Activated effector memory CD4-positive, alpha-beta T cell treated with Interleukin-2 at 50 U/mL for 16 hours (primary cell): Measurements from ENCODE around the gene ZRANB3.
"Not testable (repeated sequence)": the region's sequence is repeated elsewhere in the genome, so short reads cannot be mapped to it uniquely, and the experiment has no call there.

ENCODE experiments used
- DNase-seq: peaks from one replicate; pipeline ENCODE4 v3.0.0-alpha.2; 2020

The ZRANB3 gene

GRCh38 chr2:135169900-135170753, 360.9 kb downstream of the ZRANB3 start:
- no peak for DNase-seq

GRCh38 chr2:135168204-135168856, 362.7 kb downstream of the ZRANB3 start:
- DNase-seq, result no peak

- DNase-seq, result no peak
These were observed 363.7 kb downstream of the ZRANB3 start for GRCh38 chr2:135167273-135167672.

- DNase-seq, result no peak
These were observed 366.6 kb downstream of the ZRANB3 start for GRCh38 chr2:135164431-135164830.

GRCh38 chr2:135163901-135164300, 367.1 kb downstream of the ZRANB3 start:
- DNase-seq, result no peak

- no peak for DNase-seq
These were observed 367.7 kb downstream of the ZRANB3 start for GRCh38 chr2:135163306-135163705.

GRCh38 chr2:135162786-135163185, 368.2 kb downstream of the ZRANB3 start:
- DNase-seq, result no peak

- no peak for DNase-seq
These were observed 368.6 kb downstream of the ZRANB3 start for GRCh38 chr2:135162377-135162776.

GRCh38 chr2:135159191-135159590, 371.8 kb downstream of the ZRANB3 start:
- no peak for DNase-seq

GRCh38 chr2:135157856-135158255, 373.2 kb downstream of the ZRANB3 start:
- DNase-seq, result no peak

GRCh38 chr2:135154962-135155361, 376.1 kb downstream of the ZRANB3 start:
- no peak for DNase-seq

- DNase-seq, result no peak
These were observed 378.7 kb downstream of the ZRANB3 start for GRCh38 chr2:135152361-135152760.

- DNase-seq, result no peak
These were observed 379.4 kb downstream of the ZRANB3 start for GRCh38 chr2:135151615-135152014.

GRCh38 chr2:135150725-135151124, 380.3 kb downstream of the ZRANB3 start:
- no peak for DNase-seq

GRCh38 chr2:135149251-135149650, 381.8 kb downstream of the ZRANB3 start:
- no peak for DNase-seq

- DNase-seq, result no peak
These were observed 386.7 kb downstream of the ZRANB3 start for GRCh38 chr2:135144343-135144742.

GRCh38 chr2:135142323-135142722, 388.7 kb downstream of the ZRANB3 start:
- DNase-seq, result no peak

GRCh38 chr2:135140606-135141005, 390.4 kb downstream of the ZRANB3 start:
- no peak for DNase-seq

- DNase-seq, result no peak
These were observed 398.7 kb downstream of the ZRANB3 start for GRCh38 chr2:135132314-135132713.

GRCh38 chr2:135130751-135131150, 400.3 kb downstream of the ZRANB3 start:
- no peak for DNase-seq

GRCh38 chr2:135125940-135126339, 405.1 kb downstream of the ZRANB3 start:
- no peak for DNase-seq

GRCh38 chr2:135124924-135125886, 405.8 kb downstream of the ZRANB3 start:
- DNase-seq, result no peak

GRCh38 chr2:135121658-135122039, 409.4 kb downstream of the ZRANB3 start:
- not testable (repeated sequence) for DNase-seq
